ENCODE results near the gene KRTAP4-2.
"Not testable (repeated sequence)": the region's sequence is repeated elsewhere in the genome, so short reads cannot be mapped to it uniquely, and the experiment has no call there.

The KRTAP4-2 gene

GRCh38 chr17:41153856-41154255, 24.2 kb downstream of the KRTAP4-2 start:
- TF ChIP-seq CTCF (IDR thresholded peaks at IDR 0.05) = no peak
- Histone ChIP-seq H3K36me3 (no peaks in the 10 kb centered on the region), H3K27me3 (peaks cover 16% of the 10 kb centered on the region), H3K27ac (no peak overlapping the region), H3K4me1 (ENCODE audit: control insufficient read depth in 1 of 2, insufficient read depth in 1 of 2, low read depth in 1 of 2, low read length in 1 of 2) (no peaks in the 10 kb centered on the region), H3K4me3 (ENCODE audit: low read depth in 1 of 2, low read length in 1 of 2) (no peak overlapping the region), H3K9me3 (no peaks in the 10 kb centered on the region)

GRCh38 chr17:41151525-41151924, 26.5 kb downstream of the KRTAP4-2 start:
- no peaks in the 10 kb centered on the region for H3K9me3 ChIP-seq
- H3K4me3 ChIP-seq (ENCODE audit: low read depth in 1 of 2, low read length in 1 of 2) = no peak overlapping the region
- no peak for TF ChIP-seq CTCF (IDR thresholded peaks at IDR 0.05)
- H3K27ac ChIP-seq = no peak overlapping the region
- peaks cover 16% of the 10 kb centered on the region for H3K27me3 ChIP-seq
- H3K36me3 ChIP-seq = no peaks in the 10 kb centered on the region
- H3K4me1 ChIP-seq (ENCODE audit: control insufficient read depth in 1 of 2, insufficient read depth in 1 of 2, low read depth in 1 of 2, low read length in 1 of 2) = no peaks in the 10 kb centered on the region

GRCh38 chr17:41150026-41150425, 28.0 kb downstream of the KRTAP4-2 start:
- H3K4me3 ChIP-seq (ENCODE audit: low read depth in 1 of 2, low read length in 1 of 2) = no peak overlapping the region
- peaks cover 16% of the 10 kb centered on the region for H3K27me3 ChIP-seq
- no peaks in the 10 kb centered on the region for H3K9me3 ChIP-seq
- no peaks in the 10 kb centered on the region for H3K36me3 ChIP-seq
- TF ChIP-seq CTCF (IDR thresholded peaks at IDR 0.05) = no peak
- no peak overlapping the region for H3K27ac ChIP-seq
- no peaks in the 10 kb centered on the region for H3K4me1 ChIP-seq (ENCODE audit: control insufficient read depth in 1 of 2, insufficient read depth in 1 of 2, low read depth in 1 of 2, low read length in 1 of 2)

GRCh38 chr17:41149652-41149985, 28.4 kb downstream of the KRTAP4-2 start, which contains the start of gene KRTAP4-5:
KRTAP4-5 (minus strand) TSS chr17:41149825; CDS start chr17:41149767, 58 bp downstream.
- no peaks in the 10 kb centered on the region for H3K9me3 ChIP-seq
- TF ChIP-seq CTCF (IDR thresholded peaks at IDR 0.05) = no peak
- H3K4me3 ChIP-seq (ENCODE audit: low read depth in 1 of 2, low read length in 1 of 2) = no peak within 1 kb of the TSS
- no peaks in the 10 kb centered on the region for H3K36me3 ChIP-seq
- H3K27me3 ChIP-seq = peaks cover 16% of the 10 kb centered on the region
- no peak within 1 kb of the TSS for H3K27ac ChIP-seq
- no peaks in the 10 kb centered on the region for H3K4me1 ChIP-seq (ENCODE audit: control insufficient read depth in 1 of 2, insufficient read depth in 1 of 2, low read depth in 1 of 2, low read length in 1 of 2)

GRCh38 chr17:41148971-41149651, 28.9 kb downstream of the KRTAP4-2 start:
- H3K4me1 ChIP-seq (ENCODE audit: control insufficient read depth in 1 of 2, insufficient read depth in 1 of 2, low read depth in 1 of 2, low read length in 1 of 2); H3K4me3 ChIP-seq (ENCODE audit: low read depth in 1 of 2, low read length in 1 of 2); H3K36me3 ChIP-seq; H3K27ac ChIP-seq; H3K9me3 ChIP-seq: not testable (repeated sequence)
- H3K27me3 ChIP-seq = peaks cover 16% of the 10 kb centered on the region

- no peaks in the 10 kb centered on the region for H3K4me1 ChIP-seq (ENCODE audit: control insufficient read depth in 1 of 2, insufficient read depth in 1 of 2, low read depth in 1 of 2, low read length in 1 of 2)
- no peaks in the 10 kb centered on the region for H3K36me3 ChIP-seq
- H3K27ac ChIP-seq = no peak overlapping the region
- H3K27me3 ChIP-seq = peaks cover 16% of the 10 kb centered on the region
- H3K9me3 ChIP-seq = no peaks in the 10 kb centered on the region
- no peak overlapping the region for H3K4me3 ChIP-seq (ENCODE audit: low read depth in 1 of 2, low read length in 1 of 2)
- TF ChIP-seq CTCF (IDR thresholded peaks at IDR 0.05) = no peak
These were observed 30.4 kb downstream of the KRTAP4-2 start for GRCh38 chr17:41147531-41148204.
